Activated B cell treated with CpG ODN at 0.5 μM for 24 hours (primary cell): ENCODE data around the gene NUDT7. TPM values are rescaled to one million over a fixed set of nuclear protein-coding genes. Genes with fewer than 3 reads are reported as not detected.

ENCODE experiments used
- ATAC-seq: fragments of 200-7000 bp; cut with Tn5 transposase; one replicate; pipeline ENCODE4 v1.10.0; 2021; ENCODE audit warnings: low read depth, mild to moderate bottlenecking, moderate library complexity
- CTCF ChIA-PET: fragments of 350-600 bp; sonication (Branson Sonifier 250); formaldehyde crosslinking; loops from one replicate; lab custom pipeline; 2021; ENCODE audit warnings: antibody characterized with exemption; lab: Charles Lee
- POLR2A ChIA-PET: fragments of 350-600 bp; sonication (Branson Sonifier 250); formaldehyde crosslinking; loops from one replicate; lab custom pipeline; 2021; ENCODE audit warnings: antibody characterized with exemption; lab: Charles Lee
- DNase-seq: peaks from one replicate; pipeline ENCODE4 v3.0.0; 2022
- H3K27ac Mint-ChIP-seq: one replicate; pipeline ENCODE4 v1.8.0; 2020; ENCODE audit warnings: mixed read lengths
- H3K27me3 Mint-ChIP-seq: one replicate; pipeline ENCODE4 v1.8.0; 2021; ENCODE audit warnings: mixed read lengths
- H3K36me3 Mint-ChIP-seq: one replicate; pipeline ENCODE4 v1.8.0; 2021; ENCODE audit warnings: low read depth, mixed read lengths
- H3K4me1 Mint-ChIP-seq: one replicate; pipeline ENCODE4 v1.8.0; 2021; ENCODE audit warnings: mixed read lengths
- H3K4me3 Mint-ChIP-seq: one replicate; pipeline ENCODE4 v1.8.0; 2020; ENCODE audit warnings: mild to moderate bottlenecking, mixed read lengths
- H3K9me3 Mint-ChIP-seq: one replicate; pipeline ENCODE4 v1.8.0; 2020; ENCODE audit warnings: mixed read lengths
- CTCF ChIP-seq: fragments of 200-600 bp; IDR thresholded peaks from one replicate; pipeline ENCODE4 v1.8.0; 2022; ENCODE audit warnings: antibody characterized with exemption, mild to moderate bottlenecking
- intact Hi-C: fragments of 100-400 bp; cut with micrococcal nuclease; formaldehyde crosslinking; loops from one replicate; pipeline ENCODE4 v1.15.1; 2024
- total RNA-seq: library from RNA; stranded (reverse); gene quantifications from 2 replicates; pipeline ENCODE4 v1.2.3, GENCODE V29; 2022

Gene NUDT7
- total RNA-seq, 1 donor from 2014 or later = 4.0 TPM

DNA sequence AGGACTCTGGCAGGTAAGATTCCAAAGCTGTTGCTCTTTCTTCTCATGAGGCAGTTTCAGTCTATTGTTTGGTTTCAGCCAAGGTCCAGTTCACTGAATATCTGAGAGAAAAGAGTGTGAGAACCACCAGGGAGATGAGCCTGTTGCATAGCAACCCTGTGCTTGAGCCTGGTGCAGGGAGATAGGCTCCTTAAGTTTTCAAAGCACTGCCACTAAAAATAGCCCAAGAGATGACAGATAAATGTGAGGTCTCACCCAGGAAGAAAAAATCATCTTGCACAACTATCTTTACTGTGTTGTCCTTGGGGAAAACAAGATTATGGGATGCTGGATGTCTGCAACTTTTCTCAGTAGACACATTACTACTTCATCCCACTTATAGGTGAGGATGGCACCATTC is 26.2 kb upstream of the NUDT7 start:
- TF ChIP-seq CTCF = no peak
- Mint-ChIP-seq H3K36me3 (no peaks in the 10 kb centered on the region), H3K9me3 (no peaks in the 10 kb centered on the region), H3K27me3 (peaks cover 16% of the 10 kb centered on the region), H3K4me3 (no peak overlapping the region), H3K27ac (no peak overlapping the region), H3K4me1 (no peaks in the 10 kb centered on the region)
- intact Hi-C loops = no loop called here
- DNase-seq (no peak), ATAC-seq (no peak)
- ChIA-PET CTCF (interaction anchor here (0.5 kb wide), 1 partner anchor 693 kb away, joined by 5 read pairs; no protein-coding TSS in a partner anchor), POLR2A (no interaction called here)

- DNase-seq (no peak), ATAC-seq (no peak)
- Mint-ChIP-seq H3K36me3 (no peaks in the 10 kb centered on the region), H3K4me1 (no peaks in the 10 kb centered on the region), H3K9me3 (no peaks in the 10 kb centered on the region), H3K27ac (no peak overlapping the region), H3K4me3 (no peak overlapping the region), H3K27me3 (peaks cover 2% of the 10 kb centered on the region)
- intact Hi-C loops = no loop called here
- no peak for TF ChIP-seq CTCF
- CTCF ChIA-PET = no interaction called here
- POLR2A ChIA-PET = no interaction called here
Measured at GRCh38 chr16:77700846-77701245, 21.5 kb upstream of the NUDT7 start.

DNA sequence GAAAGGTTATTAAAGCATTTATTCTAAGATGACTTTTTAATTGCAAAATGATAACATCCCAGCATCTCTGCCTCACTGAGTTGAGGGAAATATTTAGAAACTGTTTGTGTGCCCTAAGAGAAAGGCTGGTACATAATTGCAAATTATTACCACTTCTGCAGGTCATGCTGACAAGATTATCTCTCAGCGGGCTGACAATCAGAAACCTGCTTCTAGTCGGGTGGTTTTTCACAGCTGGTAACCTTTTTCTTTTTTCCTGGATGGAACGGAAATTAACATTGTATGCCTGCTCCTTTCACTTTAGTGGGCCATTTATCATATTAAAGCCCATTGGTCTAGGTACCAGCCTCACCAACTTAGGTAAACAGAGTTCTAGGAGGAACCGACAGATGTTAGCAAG is 17.0 kb upstream of the NUDT7 start:
- Mint-ChIP-seq H3K4me3 (no peak overlapping the region), H3K27me3 (no peaks in the 10 kb centered on the region), H3K27ac (no peak overlapping the region), H3K9me3 (no peaks in the 10 kb centered on the region), H3K4me1 (no peaks in the 10 kb centered on the region), H3K36me3 (no peaks in the 10 kb centered on the region)
- TF ChIP-seq CTCF = no peak
- intact Hi-C loops = no loop called here
- CTCF ChIA-PET = interaction anchor here (0.6 kb wide), 1 partner anchor 31 kb away, joined by 3 read pairs; no protein-coding TSS in a partner anchor
- POLR2A ChIA-PET = no interaction called here
- ATAC-seq (no peak), DNase-seq (no peak)

GRCh38 chr16:77711179-77711578 is 11.1 kb upstream of the NUDT7 start:
- POLR2A ChIA-PET = no interaction called here
- intact Hi-C loops = no loop called here
- DNase-seq = no peak
- CTCF ChIA-PET = no interaction called here
- no peaks in the 10 kb centered on the region for H3K36me3 Mint-ChIP-seq
- TF ChIP-seq CTCF = no peak
- ATAC-seq = no peak
- H3K4me1 Mint-ChIP-seq = no peaks in the 10 kb centered on the region
- H3K9me3 Mint-ChIP-seq = no peaks in the 10 kb centered on the region
- no peak overlapping the region for H3K4me3 Mint-ChIP-seq
- H3K27me3 Mint-ChIP-seq = no peaks in the 10 kb centered on the region
- H3K27ac Mint-ChIP-seq = no peak overlapping the region

DNA sequence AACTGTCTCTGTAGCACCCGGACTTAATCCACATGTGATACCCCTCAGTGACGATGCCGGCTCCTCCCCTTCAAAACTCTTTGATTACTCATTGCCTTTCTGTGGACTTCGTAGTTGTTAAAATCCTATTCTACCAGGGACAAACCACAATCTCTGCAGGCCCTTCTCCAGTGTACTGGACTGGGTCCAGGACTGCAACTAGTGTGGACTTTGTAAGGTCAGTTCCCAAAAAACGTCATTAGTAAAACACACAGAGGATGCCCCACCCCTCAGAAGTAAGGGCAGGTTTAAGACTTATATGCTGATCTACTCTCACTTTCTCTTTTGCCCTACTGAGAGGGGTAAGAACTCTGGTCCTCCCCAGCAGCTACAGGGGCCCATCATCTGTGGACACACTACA is 10.5 kb upstream of the NUDT7 start:
- no peak for ATAC-seq
- Mint-ChIP-seq H3K27me3 (no peaks in the 10 kb centered on the region), H3K4me3 (no peak overlapping the region), H3K4me1 (no peaks in the 10 kb centered on the region), H3K36me3 (no peaks in the 10 kb centered on the region), H3K9me3 (no peaks in the 10 kb centered on the region), H3K27ac (no peak overlapping the region)
- TF ChIP-seq CTCF = no peak
- POLR2A ChIA-PET = no interaction called here
- intact Hi-C loops = no loop called here
- CTCF ChIA-PET = no interaction called here
- DNase-seq = no peak
